HG02938 (cell line): ENCODE results near the gene PTPRE.

Source experiments
- ATAC-seq: cut with Tn5 transposase; IDR thresholded peaks from one replicate; pipeline ENCODE4 v1.9.1; 2021; ENCODE audit warnings: mild to moderate bottlenecking, moderate library complexity; ENCODE audit not compliant: unreplicated experiment

Gene PTPRE, protein sequence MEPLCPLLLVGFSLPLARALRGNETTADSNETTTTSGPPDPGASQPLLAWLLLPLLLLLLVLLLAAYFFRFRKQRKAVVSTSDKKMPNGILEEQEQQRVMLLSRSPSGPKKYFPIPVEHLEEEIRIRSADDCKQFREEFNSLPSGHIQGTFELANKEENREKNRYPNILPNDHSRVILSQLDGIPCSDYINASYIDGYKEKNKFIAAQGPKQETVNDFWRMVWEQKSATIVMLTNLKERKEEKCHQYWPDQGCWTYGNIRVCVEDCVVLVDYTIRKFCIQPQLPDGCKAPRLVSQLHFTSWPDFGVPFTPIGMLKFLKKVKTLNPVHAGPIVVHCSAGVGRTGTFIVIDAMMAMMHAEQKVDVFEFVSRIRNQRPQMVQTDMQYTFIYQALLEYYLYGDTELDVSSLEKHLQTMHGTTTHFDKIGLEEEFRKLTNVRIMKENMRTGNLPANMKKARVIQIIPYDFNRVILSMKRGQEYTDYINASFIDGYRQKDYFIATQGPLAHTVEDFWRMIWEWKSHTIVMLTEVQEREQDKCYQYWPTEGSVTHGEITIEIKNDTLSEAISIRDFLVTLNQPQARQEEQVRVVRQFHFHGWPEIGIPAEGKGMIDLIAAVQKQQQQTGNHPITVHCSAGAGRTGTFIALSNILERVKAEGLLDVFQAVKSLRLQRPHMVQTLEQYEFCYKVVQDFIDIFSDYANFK

DNA sequence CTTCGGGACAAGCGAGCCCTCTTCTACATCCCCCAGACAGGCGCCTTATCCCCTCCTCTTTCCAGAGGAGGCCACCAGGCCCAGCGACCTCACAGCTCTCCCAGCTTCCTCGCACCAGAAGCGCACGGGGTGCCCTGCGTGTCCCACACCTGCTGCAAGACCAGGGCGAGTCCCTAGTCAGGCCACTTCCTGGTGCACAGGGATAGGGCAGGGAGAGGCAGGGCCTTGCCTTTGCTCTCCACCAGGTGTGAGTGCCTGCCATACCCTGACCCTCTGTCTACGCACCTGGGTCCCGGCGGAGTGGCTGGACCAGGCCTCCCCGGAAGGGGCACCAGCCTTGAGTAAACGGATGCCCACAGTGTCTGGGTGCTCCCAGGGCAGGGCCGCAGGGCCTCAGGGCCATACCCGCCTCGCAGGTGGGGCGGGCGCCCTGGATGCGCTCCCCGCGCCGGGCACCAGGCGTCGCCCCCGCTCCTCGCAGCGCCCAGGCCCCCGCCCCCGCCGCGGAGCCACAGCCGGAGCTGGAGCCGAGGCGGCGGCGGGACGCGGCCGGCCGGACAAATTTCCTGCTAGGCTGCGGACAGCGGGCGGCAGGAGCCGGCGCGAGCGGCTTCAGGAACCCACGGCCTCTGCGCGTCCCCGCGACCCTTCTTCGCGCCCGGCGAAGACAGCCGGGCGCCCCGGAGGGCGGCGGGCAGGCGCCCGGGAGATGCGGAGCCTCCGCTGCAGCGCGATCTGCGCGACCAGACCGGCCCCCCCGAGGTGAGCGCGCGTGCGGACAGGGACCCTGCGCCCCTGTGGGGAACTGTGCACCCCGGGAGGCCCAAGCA lies at the start of gene PTPRE:
Gene PTPRE (plus strand): TSS at position 556 of the 830 bp plus-strand sequence. CDS start 133,779 bp downstream, outside the sequence.
- ATAC-seq = peak; percentile 72

DNA sequence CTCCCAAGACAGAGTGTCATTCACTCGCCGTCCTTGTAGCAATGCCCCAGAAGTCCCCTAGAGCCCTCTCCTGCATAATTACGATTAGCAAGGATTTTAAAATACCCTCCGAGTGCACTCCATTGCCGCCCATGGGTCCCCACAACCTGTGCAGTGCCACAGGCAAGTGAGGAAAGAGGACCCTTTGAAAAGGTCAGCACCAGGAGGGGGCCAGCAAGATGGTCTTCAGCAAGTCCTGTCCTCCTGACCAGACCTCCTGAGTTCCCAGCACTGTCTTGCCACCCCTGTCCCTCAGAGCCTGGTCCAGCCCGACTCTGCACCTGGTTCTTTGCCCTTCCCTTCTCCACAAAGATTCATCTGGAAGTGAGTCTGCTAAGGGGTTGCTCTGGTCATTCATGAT lies 46.3 kb upstream of the PTPRE start:
- ATAC-seq = no peak

DNA sequence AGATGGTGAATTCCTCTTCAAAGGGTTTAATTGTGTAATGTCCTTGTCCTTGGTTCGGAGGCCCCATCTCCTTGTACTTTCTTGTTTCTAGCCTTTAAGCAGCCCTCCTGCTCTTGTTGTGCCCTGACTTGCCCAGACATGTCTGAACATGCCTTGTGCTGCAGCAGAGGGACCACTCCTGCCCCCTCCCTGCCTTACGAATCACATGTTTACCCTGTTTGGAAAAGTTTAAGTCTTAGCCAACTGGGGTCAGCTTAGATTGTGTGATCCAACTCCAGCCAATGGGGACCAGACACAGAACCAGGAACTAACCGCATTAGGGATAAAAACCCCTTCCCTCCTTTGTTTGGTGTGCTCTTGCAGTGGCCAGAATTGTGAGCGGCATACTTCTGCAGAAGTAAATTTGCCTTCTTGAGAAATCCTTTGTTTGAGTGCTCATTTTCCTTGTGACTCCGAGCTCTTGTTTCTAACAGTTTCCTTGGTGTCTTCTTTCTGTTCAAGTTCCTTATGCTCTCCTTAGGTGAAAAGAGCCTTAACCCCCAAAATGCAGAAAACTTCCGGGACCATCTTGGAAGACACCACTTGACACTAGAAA lies 43.6 kb upstream of the PTPRE start:
- ATAC-seq = no peak

DNA sequence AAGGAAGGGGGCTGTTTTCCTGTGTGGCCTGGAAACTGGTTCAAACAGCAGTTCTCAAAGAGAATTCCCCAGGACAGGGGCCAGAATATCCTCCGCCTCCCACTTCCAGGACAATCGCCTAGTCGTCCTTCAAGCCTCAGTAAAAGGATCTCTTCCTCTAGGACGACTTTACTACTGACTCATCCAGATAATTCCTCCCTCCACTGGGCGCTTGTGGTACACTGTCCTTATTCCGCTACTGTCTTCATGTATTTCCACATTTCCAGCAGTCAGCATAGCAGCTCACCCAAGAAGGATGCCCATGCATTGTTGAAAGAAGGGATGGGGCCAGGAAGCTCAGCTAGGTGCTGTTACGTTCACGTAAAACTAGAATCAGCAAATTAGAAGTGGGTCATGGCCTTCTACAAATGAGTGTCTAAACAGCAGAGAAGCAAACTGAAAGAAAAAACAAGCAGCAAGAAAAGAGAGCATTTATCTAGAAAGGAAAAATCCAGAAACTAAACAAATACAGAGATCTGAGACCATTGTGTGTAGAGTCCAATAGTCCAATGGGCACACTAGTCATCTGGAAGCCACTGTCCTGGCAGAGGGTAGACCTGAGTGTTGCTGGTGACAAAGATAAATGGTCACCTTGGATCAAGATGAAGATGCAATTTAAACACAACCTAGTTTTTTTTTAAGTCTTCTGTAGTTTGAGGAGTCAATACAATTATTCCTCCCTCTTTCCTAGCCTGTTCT lies 40.5 kb upstream of the PTPRE start:
- ATAC-seq = no peak

DNA sequence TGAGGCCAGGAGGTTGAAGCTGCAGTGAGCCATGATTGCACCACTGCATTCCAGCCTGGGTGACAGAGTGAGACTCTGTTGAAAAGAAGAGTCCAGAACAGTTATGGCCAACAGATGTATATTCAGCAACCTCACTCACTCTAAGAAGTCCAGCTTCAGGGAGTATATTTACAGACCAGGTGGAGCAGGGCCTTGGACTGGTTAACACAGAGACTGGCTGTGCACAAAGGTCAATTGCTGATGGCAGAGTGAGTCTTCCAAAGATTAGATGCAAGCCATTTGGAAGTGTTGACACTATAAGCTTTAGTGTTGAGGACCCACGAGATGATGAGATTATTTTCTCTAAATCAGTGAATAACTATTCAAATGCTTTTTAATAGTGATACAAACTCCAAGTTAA lies 39.1 kb upstream of the PTPRE start:
- no peak for ATAC-seq

DNA sequence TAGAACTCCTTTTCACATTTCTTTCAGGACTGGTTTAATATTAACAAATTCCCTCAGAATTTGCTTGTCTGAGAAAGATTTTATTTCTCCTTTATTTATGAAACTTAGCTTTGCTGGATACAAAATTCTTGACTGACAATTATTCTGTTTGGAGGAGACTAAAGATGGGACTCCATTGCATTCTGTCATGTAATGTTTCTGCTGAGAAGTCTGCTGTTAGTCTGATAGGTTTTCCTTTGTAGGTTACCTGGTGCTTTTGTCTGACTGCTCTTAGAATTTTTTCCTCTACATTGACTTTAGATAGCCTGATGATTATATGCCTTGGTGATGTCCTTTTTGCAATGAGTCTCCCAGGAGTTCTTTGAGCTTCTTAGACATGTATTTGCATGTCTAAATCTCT lies 37.6 kb upstream of the PTPRE start:
- ATAC-seq = no peak

DNA sequence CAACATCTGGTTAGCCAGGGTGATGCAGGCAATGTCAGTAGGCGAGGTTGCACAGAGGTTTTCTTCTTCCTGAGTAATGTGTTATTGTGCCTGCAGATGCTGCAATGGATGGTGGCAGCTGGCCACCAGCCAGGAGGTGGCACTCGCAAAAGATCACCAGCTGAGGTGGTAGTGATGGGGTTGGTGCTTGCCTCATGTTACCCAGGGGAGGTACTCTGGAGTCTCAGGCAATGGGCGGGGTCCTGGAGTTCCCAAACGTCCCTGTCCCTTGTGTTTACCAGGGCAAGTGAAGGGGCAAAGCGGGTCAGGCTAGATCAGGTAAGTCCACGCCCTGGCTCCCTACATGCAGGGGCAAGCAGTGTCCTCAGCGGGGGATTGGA lies 35.3 kb upstream of the PTPRE start:
- ATAC-seq = no peak

DNA sequence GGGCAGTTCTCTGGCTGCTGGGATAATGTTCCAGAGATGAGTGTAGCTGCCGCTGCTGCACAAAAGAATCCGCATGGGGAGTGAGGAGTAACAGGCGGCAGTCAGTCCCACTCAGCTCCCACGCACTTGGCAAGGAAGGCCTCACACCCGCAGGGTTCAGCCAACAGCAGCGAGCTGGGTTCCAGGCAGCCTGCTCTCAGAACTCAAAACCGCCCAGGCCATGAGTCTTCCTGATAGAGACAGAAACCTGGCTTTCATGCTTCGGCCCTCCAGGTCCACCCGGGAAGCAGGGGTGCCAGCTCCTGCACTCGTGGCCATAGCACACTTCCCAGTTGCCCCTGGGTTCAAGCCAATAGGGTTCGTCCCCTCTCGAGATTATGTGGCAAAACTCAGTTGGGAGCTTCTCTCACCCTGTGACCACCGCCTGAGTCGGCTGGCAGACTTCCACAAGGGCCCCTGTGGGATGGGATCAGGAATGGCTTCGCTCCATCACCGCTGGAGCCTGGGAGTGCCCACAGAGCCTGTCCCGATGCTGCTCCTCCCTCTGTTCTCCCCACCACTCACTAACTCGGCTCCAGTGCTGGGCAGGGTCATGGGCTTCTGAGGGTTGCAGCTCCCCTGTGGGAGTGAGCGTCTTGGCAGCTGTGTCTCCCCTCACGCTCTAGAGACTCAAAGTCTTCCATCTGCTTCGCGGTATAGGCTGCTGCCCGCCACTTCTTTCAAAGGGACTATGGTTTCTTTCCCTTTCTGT lies 34.7 kb upstream of the PTPRE start:
- ATAC-seq = no peak

DNA sequence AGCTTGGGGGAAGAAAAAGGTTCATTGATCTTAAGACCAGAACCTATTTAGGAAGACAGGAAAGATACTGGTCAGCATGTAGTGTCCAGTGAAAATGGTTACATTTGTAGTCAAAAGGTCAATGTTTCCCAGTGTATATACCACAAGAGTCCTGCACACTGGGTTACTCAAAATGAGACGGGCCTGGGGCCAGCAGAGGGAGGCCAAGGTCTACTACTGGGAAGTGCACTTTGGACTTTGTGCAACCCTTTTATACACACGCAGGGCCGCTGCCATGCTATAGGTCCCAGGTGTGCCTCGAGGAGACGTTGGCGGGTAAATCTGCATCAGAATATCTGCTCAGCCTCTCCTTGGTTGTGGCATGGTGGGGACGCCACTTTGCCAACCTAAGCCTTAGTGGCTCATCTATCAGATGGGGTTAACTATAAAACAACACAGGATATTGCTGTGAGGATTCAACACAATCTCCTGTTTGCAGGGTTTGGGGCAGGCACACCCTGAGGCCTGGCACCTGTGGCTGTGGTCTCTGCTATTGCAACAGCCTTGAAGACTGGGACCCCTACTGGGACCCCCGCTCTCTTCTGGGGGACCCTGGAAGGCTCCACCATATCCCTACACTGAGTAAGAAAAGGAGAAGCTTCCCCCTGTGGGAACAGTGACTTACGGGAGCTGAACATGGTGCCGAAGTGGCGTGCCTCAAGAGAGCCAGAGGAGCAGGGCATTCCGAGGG lies 33.9 kb upstream of the PTPRE start:
- ATAC-seq = no peak

DNA sequence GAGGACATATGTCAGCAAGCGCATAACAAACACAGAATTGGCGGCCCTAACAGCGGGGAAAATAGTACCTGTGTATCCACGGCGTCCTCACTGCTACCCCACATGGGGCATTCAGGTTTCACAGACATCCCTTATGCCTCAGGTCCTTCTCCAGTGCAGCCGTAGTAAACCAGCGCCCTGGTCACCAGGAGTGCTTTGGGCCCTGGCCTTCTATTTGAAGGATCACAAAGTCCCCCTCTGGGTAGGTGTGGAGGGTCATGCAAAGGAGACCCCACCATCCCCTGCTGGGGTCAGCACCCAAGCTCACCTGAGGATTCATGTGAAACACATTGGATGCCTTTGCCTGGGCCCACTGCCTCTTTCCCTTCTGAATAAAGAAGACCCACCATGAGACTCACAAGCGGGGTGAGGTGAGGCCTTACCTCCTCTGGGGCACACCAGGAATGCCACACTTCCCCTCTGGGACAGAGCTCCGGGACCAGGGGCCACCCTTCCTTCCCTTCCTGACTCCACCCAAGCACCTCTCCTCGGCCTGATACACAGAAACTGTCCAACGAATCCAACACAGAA lies 32.9 kb upstream of the PTPRE start:
- no peak for ATAC-seq

DNA sequence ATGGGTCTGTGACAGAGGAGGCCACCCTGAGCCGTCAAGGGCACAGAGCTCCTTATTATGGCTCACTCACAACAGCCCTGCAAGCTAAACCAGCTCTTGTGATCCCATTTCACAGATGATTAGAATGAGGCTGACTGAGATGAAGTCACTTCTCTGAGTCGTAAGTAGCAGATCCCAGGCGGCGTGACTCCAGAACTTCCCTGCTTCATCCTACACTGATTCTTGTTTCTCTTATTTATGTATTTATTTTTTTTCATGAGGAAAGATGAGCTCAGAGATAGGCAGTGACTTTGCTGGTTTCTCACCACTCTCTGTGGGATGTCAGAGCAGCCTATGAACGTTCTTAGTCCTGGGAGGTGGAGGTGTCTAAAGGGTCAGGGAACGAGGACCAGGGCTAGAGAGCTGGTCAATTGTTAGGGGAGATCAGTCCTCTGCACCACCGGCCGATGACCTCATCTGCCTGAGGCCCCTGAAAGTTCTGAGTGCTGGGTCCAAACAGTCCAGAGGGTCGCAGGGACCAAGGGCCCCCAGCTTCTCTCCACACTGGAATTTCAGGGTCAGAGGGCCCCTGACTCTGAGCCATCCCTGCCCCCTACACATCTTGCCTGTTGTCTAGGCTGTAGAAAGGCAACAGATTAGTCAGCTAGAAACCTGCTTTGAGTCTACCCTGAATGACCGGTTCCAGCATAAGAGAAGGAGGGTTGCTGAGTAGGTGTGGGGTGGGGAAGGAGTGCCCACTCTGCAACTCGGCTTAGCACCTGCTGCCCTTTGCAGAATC lies 32.0 kb upstream of the PTPRE start:
- ATAC-seq = no peak

DNA sequence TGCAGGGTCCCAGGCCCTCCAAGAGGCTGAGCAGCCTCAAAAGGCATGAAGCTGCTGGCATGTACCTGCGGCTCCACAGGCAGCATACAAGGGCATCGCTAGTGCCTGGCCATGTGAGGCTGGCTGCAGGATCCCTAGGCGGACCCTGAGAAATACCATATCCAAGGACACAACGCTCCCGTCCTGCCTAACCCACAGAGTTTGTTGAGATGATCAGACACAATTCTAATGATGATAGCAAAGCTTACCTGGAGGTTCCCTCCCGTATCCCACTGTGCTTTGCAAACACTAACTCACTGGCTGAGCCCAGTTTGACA lies 31.5 kb upstream of the PTPRE start:
- ATAC-seq = no peak

DNA sequence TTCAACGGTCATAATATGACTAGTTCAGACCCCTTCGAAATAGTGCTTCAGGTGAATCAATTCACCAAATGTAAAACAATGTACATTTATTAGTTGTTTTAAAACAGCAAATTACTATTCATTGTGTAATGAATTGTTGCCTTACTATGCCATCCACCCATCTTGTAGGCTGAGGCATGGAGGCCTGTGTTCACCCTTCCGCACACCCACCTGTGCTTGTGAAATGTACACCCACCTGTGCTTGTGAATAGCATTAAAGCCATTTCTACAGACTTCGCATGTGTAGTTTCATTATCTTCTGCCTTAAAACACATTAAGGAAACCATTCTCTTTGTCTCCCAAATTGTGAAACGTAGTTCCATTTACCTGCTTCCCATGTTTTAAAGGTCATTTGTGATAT lies 31.0 kb upstream of the PTPRE start:
- ATAC-seq = no peak

DNA sequence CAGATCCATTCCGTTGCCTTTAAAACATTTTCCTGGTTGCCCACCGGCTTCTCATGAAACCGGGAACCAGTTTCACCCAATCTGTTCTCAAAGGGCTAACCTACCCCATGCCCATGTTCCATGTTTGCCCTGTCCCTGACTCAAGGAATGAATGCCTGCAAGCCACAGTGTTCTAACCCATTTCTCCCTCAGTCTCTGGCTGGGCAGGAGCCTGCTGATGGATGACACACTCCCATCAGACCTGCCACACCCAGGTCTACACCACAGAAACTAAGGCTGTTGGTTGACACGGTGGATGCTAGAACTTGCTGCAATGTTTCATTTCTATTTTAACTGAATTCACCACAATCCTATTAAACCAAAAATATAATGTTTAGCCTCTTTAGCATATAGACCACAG lies 29.8 kb upstream of the PTPRE start:
- ATAC-seq = no peak

DNA sequence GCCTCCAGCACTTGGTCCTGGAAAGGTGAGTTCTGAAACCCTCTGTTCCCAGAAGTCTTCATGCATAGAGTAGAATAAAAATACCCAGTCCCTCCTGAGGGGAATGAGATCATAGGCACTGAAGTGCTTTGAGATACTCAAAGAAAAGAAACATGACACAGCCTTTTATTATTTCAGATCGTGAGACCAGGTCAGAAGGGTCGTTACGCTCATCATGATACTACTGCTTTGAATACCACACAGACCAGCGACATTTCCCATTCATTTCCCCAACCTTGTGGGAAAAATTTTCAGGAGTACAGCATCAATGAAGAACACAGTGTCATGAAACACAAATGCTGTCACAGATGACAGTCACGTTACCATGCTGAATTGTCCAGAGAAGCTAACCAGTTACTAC lies 29.2 kb upstream of the PTPRE start:
- ATAC-seq = no peak

DNA sequence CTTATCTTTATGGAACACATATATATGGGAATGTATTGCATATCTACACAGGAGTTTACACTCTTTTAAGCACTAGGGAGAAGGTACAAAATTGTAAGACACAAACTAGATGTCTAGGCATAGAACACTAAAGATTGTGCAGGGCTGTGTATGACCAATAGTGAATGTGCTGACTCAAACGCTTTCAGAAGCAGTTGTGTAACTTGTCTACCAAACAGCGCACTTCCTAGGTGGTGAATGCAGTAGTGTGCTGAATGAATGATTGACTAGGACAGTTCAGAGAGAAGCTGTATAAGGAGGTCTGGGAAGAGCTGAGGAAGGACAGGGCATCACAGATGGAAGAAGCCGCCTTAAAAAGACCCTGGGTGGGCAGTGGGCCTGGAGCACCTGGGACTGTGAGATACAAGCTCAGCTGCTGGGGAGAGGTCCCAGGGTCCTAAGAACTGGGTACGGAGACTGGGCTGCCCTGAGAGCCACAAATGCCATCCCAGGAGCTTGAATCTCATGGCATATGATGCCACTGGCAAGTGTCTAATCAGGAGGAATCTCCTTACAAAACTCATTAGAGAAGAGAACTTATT lies 28.3 kb upstream of the PTPRE start:
- ATAC-seq = no peak

DNA sequence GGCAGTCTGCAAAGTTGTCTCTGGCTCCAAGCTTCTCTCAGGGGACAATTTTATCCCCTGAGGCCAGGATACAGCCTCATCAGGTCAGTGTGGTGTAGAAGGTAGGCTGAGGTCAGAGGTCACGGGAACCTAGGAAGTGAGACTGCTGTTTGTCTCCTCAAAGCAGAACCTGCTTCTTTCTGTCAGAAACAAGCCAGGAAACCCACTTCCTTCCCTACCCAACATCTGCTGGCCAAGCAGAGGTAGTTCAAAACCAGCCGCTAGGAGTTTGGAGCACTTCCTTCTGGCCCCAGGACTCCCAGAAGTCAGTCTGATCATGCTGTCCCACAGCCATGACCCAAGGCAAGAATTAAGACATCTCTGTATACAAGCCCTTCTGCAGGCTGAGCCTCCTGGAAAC lies 26.3 kb upstream of the PTPRE start:
- ATAC-seq = no peak

DNA sequence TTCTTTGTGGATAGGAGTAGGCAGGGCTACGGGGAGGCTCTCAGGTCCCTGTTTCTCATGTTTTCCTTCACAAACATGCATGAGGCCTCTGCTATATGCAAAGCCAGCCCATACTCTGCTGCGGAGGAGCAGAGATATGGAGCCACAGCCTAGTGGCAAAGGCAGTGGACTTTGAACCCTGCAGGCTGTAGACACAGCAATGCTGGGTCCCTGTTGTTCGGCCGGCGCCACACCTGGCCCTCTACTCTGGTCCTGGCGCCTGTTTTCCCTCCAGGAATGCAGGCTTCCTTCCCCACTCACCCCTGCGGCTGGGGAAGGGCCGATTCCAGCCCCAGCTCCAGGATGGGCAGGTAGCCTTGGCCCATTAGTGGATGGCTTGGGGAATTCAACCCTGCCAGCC lies 25.6 kb upstream of the PTPRE start:
- ATAC-seq = no peak
